NCI-H82 treated with DMSO at 0.1 percent for 48 hours (cell line): ENCODE results near the gene KLHL3.
"Not testable (repeated sequence)": the region's sequence is repeated elsewhere in the genome, so short reads cannot be mapped to it uniquely, and the experiment has no call there.

Experiments
- DNase-seq: peaks from one replicate; lab custom pipeline; 2025; ENCODE audit not compliant: unreplicated experiment; lab: John Stamatoyannopoulos, UW

KLHL3 gene, protein sequence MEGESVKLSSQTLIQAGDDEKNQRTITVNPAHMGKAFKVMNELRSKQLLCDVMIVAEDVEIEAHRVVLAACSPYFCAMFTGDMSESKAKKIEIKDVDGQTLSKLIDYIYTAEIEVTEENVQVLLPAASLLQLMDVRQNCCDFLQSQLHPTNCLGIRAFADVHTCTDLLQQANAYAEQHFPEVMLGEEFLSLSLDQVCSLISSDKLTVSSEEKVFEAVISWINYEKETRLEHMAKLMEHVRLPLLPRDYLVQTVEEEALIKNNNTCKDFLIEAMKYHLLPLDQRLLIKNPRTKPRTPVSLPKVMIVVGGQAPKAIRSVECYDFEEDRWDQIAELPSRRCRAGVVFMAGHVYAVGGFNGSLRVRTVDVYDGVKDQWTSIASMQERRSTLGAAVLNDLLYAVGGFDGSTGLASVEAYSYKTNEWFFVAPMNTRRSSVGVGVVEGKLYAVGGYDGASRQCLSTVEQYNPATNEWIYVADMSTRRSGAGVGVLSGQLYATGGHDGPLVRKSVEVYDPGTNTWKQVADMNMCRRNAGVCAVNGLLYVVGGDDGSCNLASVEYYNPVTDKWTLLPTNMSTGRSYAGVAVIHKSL

DNA sequence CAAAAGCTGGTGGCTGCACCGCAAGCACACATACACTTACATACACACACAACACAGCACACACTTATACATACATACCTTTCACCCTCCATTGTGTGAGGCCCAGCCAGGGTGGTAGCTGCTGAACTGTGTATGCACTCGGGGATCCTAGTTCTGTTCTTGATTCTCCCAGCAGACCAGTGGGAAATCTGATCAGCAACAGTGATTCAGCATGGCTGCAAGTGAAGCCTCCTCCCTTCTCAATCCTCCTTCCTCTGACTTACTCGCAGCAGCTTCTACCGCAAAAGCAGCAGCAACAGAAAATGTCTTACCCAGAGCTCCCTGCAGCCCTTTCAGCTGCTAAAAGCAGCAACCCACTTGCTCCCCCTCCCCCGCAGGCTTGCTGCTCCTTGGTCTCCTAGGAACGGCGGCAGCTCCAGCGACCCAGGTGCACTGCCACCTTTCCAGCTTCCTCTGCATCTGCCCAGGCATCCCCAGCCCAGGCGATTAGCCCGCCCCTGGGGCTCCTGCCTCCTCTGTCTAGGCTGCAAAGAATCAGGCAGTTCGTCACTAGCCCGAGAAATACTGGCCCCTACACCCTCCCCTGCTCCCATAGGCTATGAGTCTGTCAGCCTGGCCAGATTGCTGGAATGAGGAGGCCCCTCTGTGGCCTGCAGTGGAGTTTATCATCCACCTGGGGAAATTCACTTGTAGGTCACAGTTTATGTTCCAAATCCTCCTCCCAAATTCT, at the start of gene KLHL3:
Gene KLHL3, minus strand, starts transcription at position 535 of the 730 bp plus-strand sequence. Its CDS starts 443 bp downstream, at position 92.
- peak; percentile 43 for DNase-seq

DNA sequence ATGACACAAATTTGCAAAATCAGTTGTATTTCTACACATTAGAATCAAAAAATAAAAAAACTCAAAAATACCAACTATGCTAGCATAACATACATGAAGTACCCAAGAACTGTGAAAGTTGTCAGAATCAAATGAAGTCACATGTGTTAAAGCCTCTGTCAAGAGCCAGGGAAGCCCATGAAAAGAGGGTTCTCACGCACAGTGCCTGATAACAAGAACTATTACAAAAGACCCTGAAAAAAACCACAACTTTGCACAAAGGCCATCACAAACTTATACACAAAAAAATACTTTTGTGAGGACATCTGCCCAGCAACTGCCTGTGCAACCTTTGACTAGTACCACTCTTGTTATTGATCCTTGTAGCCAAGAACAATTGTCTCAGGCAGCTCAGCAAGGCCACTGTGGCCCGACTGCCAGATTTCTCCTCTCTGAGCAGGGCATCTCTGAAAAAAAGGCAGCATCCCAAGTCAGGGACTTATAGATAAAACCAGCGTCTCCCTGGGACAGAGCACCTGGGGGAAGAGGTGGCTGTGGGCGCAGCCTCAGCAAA, 47.2 kb upstream of the KLHL3 start:
- DNase-seq, result no peak

DNA sequence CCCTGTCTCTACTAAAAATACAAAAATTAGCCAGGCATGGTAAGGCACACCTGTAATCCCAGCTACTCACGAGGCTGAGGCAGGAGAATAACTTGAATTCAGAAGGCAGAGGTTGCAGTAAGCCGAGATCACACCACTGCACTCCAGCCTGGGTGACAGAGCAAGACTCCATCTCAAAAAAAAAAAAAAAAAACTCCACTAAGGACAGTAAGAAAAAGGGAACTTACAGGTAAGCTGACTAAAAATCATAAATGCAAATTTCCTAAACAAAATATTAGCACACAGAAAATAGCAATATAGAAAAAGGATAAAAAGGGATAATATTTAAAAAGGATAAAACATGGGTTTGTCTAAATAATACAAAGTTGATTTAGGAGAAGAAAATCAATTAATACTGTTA, 46.2 kb upstream of the KLHL3 start:
- DNase-seq, result no peak

DNA sequence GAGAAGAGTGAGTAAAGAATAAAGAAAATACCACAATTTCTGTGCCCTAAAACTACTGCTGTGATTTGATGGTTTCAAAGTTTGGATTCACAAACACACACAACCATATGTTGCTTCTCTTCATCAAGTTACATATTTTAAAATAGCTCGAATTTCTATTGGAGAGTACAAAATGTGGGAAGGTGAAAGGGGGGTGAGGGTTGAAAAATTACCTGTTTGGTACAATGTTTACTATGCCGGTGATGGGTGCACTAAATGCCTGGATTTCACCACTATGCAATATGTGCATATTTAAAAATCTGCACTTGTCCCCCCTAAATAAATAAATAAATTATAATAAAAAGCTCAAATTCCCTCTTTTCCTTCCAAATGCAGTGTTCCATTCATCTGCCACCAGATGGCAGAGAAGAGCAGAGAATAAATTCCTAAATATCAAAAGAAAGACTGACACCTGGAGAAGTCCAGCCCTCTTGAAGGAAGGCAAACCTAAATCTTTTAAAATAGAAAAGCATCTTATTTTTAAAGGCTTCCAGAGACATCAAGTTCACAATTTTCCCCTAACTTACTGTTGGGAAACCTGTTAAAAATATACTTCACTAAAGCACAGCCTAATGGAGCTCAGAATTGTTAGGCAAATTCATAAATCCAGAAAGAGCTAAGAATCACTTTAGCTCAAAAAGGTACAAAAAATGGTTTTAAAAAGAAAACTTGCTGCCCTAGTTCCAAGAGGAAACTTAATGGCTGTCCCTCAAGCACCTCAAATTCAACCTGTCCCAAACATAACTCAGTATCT, 43.1 kb upstream of the KLHL3 start:
- DNase-seq, result no peak

DNA sequence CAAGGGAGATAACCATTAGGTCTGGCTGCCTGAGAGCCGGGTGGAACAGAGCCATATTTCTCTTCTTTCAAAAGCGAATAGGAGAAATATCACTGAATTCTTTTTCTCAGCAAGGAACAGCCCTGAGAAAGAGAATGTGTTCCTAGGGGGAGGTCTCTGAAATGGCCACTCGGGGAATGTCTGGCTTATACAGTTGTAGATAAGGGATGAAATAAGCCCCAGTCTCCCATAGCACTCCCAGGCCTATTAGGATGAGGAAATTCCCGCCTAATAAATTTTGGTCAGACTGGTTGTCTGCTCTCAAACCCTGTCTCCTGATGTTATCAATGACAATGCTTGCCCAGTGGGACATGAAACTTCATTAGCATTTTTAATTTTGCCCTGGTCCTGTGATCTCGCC, 32.0 kb upstream of the KLHL3 start:
- not testable (repeated sequence) for DNase-seq

DNA sequence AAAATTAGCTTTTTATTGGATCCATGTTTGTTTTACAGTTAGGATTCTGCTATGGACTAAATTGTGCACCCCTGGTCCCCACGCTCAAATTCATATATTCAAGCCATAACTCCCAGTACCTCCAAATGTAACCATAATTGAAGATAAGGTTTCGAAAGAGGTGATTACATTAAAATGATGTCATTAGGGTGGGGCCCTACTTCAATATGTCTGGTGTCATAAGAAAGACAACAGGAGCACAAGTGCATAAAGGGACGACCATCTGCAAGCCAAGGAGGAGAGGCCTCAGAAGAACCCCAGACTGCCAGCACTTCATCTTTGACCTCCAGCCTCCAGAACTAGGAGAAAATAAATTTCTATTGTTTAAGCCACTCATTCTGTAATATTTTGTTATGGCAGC, 25.7 kb upstream of the KLHL3 start:
- no peak for DNase-seq

DNA sequence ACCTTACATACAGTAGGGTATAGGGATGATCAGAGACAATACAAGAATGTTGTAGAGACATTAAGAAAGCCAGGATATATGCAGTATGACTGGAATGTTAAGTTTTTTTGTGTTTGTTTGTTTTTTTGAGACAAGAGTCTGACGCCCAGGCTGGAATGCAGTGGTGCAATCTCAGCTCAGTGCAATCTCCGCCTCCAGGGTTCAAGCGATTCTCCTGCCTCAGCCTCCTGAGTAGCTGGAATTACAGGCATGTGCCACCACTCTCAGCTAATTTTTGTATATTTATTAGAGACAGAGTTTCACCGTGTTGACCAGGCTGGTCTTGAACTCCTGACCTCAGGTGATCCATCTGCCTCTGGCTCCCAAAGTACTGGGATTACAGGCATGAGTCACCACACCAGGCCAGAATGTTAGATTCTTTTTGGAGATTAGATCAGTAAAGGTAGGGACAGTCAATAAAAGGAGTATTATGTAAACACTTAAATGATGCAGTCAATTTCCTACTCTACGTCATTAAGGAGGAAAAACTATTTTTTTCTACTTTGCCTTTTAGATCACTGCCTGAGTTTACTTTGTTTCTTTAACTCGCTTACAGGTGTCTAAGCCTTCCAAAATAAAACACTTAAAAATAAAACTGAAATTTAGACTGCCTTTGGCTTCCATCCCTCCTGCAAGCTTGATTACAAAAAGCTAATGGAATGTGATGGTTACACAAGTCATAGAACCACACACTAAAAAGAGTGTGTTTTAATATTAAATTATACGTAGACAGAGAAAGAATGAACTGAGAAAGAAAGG, 25.0 kb upstream of the KLHL3 start:
- DNase-seq, result no peak

DNA sequence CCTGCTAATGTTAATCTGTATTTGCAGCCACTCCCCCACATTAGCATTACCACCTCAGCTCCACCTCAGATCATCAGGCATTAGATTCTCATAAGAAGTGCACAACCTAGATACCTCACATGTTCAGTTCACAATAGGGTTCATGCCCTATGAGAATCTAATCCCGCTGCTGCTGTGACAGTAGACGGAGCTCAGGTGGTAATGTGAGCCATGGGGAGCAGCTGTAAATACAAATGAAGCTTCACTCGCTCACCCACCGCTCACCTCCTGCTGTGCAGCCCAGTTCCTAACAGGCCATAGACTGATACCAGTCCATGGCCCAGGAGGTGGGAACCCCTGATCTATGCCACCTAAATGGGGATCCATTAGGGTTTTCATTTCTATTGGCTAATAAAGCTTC, 24.4 kb upstream of the KLHL3 start:
- DNase-seq, result no peak

DNA sequence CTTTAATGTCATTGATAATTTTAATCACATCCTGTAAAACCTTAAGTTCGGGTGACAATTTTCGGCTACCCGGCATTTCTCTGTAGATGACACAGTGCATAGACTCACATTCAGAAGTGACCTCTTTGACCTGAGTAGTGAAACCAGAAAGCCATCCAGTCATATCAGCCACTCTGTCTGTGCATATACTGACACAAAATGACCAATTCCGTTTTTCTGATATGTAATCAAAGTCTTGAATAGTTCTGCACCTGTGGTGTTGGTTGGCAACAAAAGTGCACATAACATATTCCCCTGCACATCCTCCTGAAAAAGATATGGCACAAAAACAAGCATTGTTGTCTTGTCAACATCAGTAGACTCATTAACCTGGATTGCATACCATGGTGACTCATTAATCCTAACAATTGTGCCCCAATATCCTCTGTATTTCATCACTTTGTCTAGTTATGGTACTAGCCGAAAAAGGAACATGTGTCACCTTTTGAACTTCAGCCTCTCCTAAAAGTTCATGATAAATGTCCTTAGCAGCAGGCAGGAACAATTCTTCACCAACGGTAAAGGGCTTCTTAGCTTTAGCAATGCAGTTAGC, 22.9 kb upstream of the KLHL3 start:
- no peak for DNase-seq

DNA sequence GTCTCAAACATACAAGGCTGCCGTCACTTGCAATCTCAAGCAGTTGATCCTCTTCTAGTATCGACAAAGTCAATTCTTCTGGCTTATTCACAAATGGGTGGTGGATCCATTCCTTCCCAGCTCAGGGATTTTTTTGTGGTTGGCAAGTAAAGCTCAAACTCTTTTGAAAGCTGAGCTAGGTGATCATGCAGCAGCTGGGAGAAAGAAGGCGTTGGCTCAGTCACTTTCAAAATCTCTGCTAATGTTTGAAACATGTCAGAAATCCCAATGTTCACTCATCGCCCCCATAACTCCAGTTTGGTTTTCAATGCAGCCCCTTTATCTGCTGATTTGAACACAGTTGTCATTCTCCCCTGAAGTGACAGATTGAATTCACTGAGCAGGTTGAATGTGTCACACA, 22.2 kb upstream of the KLHL3 start:
- DNase-seq, result no peak

DNA sequence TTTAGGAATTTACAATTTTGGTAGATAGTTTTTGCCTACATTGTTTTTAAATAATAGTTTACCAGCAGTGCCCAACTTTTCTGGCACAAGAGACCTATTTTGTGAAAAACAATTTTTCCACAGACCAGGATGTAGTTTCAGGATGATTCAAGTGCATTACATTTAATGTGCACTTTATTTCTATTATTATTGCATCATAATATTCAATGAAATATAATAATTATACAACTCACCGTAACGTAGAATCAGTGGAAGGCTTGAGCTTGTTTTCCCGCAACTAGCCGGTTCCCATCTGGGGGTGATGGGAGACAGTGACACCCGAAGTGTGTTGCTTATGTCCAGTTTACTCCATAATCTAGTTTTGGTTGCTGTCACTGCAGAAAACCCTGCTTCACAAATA, 21.7 kb upstream of the KLHL3 start:
- no peak for DNase-seq

DNA sequence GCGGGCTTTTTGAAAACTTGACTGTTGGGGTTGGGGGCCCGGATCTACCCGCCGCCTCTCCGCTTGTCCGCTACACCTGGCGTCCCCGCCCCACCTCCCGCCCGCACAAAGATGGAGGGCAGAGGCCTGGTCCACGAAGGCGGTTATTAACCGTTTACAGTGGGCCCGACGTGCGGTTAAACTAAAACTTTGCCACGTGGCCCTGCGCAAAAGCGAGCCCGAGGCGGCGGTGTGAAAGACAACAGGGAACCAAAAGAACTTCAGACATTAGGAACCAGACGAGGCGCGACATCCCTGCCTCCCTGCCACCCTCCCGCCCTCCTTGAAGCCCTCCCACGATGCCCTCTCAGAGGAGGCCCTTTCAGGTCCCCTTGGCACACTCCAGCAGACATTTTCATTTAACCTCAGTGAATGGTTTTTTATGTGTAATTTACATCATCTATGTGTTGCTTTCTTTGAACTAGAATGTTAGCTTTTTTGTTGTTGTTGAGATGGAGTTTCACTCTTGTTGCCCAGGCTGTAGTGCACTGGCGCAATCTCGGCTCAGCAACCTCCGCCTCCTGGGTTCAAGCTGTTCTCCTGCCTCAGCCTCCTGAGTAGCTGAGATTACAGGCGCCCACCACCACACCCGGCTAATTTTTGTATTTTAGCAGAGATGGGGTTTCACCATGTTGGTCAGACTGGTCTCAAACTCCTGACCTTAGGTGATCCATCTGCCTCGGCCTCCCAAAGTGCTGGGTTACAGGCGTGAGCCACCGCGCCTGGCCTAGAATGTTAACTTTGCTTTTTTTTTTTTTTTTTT, 19.3 kb upstream of the KLHL3 start:
- DNase-seq, result no peak

DNA sequence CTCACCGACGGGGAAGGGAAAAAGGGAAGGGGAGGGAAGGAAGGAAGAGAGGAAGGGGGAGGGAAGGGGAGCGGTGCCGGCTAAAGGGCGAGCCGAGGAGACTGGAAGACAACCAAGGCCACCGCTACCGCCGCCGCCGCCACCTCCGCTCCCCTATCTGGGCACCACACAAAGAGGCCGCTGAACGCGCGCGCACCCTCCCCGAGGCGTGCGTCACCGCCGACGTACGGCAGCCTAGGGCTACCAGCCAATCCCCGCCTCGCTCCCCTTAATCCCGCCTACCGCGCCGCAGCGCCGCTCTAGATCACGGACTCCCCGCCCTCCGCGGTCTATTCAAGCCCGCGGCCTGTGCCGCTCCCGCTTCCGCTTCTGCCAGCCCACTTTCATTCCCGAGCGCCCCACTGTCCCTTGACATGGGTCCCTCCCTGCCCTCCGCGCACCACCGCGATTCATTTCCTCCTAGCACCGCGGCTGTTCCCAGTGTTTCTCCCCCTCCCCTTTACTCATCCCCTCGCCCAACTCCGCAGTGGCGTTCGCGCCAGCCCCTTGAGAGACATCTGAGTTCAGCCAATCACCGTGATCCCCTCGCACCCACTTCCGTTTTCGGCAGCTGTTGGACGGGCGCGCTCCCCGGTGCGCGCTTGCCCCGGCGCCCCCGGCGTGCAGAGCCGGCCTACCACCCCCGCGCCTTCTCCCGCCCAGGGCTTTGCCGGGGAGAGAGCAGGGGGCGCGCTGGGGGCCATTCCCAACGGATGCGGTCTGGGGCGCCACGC, 18.5 kb upstream of the KLHL3 start, which contains the start of gene HNRNPA0:
Gene HNRNPA0, minus strand, starts transcription at position 176 of the 773 bp plus-strand sequence. CDS start 297 bp downstream, outside the sequence.
- peak; percentile 95 for DNase-seq

DNA sequence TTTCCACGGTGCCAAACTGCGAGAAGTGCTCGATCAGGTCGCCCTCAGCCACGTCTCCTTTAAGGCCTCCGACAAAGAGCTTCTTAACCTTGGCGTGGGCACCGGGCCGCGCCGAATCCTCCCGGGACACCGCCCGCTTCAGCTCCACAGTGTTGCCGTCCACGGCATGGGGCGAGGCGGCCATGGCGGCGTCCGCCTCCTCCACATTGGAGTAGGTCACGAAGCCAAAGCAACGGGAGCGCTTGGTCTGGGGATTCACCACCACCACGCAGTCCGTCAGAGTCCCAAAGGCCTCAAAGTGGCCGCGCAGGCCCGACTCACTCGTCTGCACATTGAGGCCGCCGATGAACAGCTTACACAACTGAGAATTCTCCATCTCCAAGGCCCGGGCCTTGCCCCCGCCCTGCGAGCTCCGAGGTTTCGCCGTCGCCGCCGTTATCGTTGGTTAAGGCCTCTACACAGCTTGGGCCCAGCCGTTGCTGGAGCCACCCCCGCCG, 17.9 kb upstream of the KLHL3 start:
- no peak for DNase-seq

DNA sequence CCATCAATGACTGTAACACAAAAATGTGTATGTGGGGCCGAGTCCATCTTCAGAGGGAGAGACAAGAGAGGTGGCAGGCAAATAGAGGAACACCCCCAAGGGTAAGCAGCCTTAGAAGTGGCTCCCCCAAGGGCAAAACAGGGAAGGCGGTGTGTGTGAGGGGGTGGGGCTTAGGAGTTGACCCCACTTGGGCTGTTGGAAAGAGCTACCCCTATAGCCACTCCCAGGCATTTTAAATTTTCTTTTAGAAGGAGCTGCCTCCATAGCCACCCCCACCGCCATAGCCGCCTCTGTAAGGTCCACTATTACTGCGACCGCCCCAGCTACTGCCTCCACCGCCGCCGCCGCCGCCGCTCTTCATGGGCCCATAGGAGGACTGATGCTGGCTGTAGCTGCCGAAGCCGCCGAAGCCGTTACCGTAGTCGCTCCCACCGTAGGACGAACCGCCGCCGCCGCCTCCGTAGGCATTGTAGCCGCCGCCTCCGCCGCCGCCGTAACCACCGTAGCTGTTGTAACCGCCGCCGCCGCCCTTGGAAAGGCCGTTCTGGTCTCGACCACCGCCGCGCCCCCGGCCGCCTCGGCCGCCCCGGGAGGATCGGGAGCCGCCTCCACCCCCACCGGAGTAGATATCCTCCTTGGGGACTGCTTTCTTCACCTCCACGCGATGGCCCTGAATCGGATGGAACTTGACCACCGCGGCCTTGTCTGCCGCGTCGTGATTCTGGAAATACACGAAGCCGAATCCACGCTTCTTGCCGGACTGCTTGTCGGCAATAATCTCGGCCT, 17.2 kb upstream of the KLHL3 start:
- DNase-seq, result no peak

DNA sequence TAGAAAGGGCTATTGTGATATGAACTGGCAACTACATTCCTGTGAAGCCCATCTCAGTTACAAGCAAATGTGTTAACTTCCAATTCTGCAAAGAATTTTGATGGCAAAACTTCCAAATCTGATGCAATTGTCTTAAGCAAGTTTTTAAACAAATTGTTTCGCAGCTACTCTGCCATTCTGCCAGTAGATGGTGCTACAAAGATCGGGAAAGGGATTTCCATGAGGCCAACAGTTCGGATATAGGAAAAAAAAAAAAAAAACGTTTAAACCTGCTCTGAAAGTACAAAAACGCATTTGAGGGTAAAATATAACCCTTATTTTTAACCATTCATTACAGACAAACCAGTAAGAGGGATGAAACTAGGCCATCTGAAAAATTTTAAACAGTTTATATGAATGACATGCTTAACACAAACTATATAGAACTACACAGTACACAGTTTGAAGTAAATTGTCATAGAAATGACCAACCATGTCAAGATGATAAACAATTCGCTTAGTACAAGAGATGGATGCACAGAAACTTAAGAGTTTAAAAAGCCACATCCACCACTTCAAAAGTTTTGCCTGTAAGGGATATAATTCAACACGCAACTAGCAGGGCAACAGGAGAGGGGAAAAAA, 16.1 kb upstream of the KLHL3 start:
- peak; percentile 24 for DNase-seq

DNA sequence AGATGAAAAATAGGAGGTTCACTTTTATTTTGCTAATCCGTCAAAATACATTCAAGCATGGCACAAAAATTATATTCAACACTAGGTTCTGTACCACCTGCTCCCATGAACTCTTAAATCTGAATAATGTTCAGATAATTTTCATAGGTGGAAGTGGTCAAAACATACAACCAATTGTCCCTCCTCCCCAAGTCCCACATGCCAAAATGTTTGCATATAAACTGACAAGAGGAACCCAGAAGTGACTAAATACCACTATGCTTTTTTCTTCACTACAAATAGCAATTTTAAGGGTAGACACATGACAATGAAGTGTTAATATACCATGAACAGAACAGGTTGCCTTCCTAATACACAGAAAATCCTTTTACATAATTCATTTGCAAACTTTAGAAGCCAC, 14.5 kb upstream of the KLHL3 start:
- DNase-seq, result no peak
